Dendritic cell treated with granulocyte-macrophage colony-stimulating factor and Interleukin-4, amounts not matched to agents 40 ng/mL and 50 ng/mL, for 4 days (primary cell): ENCODE measurements around the gene SLC25A39.
"Not testable (repeated sequence)": the region's sequence is repeated elsewhere in the genome, so short reads cannot be mapped to it uniquely, and the experiment has no call there.

Experiments used
- H3K27ac Mint-ChIP-seq: one replicate; pipeline ENCODE4 v1.8.0; 2022; ENCODE audit warnings: mild to moderate bottlenecking, mixed read lengths
- H3K27me3 Mint-ChIP-seq: one replicate; pipeline ENCODE4 v1.8.0; 2022; ENCODE audit warnings: mild to moderate bottlenecking, mixed read lengths
- H3K36me3 Mint-ChIP-seq: one replicate; pipeline ENCODE4 v1.8.0; 2022; ENCODE audit warnings: low read depth, mixed read lengths
- H3K4me1 Mint-ChIP-seq: one replicate; pipeline ENCODE4 v1.8.0; 2022; ENCODE audit warnings: low read depth, mixed read lengths
- H3K4me3 Mint-ChIP-seq: one replicate; pipeline ENCODE4 v1.8.0; 2022; ENCODE audit warnings: mild to moderate bottlenecking, moderate library complexity, mixed read lengths
- H3K9me3 Mint-ChIP-seq: one replicate; pipeline ENCODE4 v1.8.0; 2022; ENCODE audit warnings: mixed read lengths
- intact Hi-C: fragments of 100-400 bp; cut with micrococcal nuclease; formaldehyde crosslinking; loops from one replicate; pipeline ENCODE4 v1.15.0; 2022

The SLC25A39 gene

GRCh38 chr17:44348988-44349364 lies 24.4 kb upstream of the SLC25A39 start:
- Mint-ChIP-seq H3K27ac (peak overlapping the region; percentile 98), H3K9me3 (no peaks in the 10 kb centered on the region), H3K27me3 (no peaks in the 10 kb centered on the region), H3K36me3 (peaks cover 69% of the 10 kb centered on the region), H3K4me3 (peak overlapping the region; percentile 67), H3K4me1 (peaks cover 91% of the 10 kb centered on the region)
- intact Hi-C loops = loop anchor here (5.0 kb wide), 1 partner anchor 132 kb away; the partner anchor contains the start of gene UBTF

- intact Hi-C loops = loop anchor here (5.0 kb wide), 1 partner anchor 131 kb away; the partner anchor contains the start of gene UBTF
- Mint-ChIP-seq H3K36me3 (peaks cover 68% of the 10 kb centered on the region), H3K27me3 (no peaks in the 10 kb centered on the region), H3K27ac (peak overlapping the region; percentile 98), H3K4me3 (peak overlapping the region; percentile 67), H3K9me3 (no peaks in the 10 kb centered on the region), H3K4me1 (peaks cover 96% of the 10 kb centered on the region)
Observed at GRCh38 chr17:44348234-44348987, 23.8 kb upstream of the SLC25A39 start.

GRCh38 chr17:44347206-44348055 lies 22.8 kb upstream of the SLC25A39 start:
- intact Hi-C loops = loop anchor here (5.0 kb wide), 1 partner anchor 130 kb away; the partner anchor contains the start of gene UBTF
- Mint-ChIP-seq H3K27ac (peak overlapping the region; percentile 98), H3K4me3 (peak overlapping the region; percentile 98), H3K4me1 (peaks cover 87% of the 10 kb centered on the region), H3K36me3 (peaks cover 59% of the 10 kb centered on the region)
- not testable (repeated sequence) for H3K9me3 Mint-ChIP-seq, H3K27me3 Mint-ChIP-seq

- Mint-ChIP-seq H3K36me3 (peaks cover 47% of the 10 kb centered on the region), H3K4me1 (peaks cover 76% of the 10 kb centered on the region), H3K27me3 (no peaks in the 10 kb centered on the region), H3K27ac (peak overlapping the region; percentile 98), H3K9me3 (no peaks in the 10 kb centered on the region), H3K4me3 (peak overlapping the region; percentile 98)
- intact Hi-C loops = loop anchor here (5.0 kb wide), 1 partner anchor 129 kb away; the partner anchor contains the start of gene UBTF
Observed at GRCh38 chr17:44346064-44346844, 21.6 kb upstream of the SLC25A39 start.

- Mint-ChIP-seq H3K4me3 (peak overlapping the region; percentile 98), H3K9me3 (no peaks in the 10 kb centered on the region), H3K27ac (peak overlapping the region; percentile 98), H3K36me3 (peaks cover 40% of the 10 kb centered on the region), H3K4me1 (peaks cover 77% of the 10 kb centered on the region), H3K27me3 (no peaks in the 10 kb centered on the region)
- intact Hi-C loops = loop anchor here (2.0 to 5.0 kb wide), 2 partner anchors 15 to 128 kb away; partner anchors contain the start of gene UBTF
Observed at GRCh38 chr17:44345454-44346026, 20.9 kb upstream of the SLC25A39 start.

- H3K27me3 Mint-ChIP-seq = no peaks in the 10 kb centered on the region
- H3K4me1 Mint-ChIP-seq = peaks cover 77% of the 10 kb centered on the region
- peak within 1 kb of the TSS; percentile 98 for H3K27ac Mint-ChIP-seq
- peak within 1 kb of the TSS; percentile 98 for H3K4me3 Mint-ChIP-seq
- H3K36me3 Mint-ChIP-seq = peaks cover 34% of the 10 kb centered on the region
- intact Hi-C loops = loop anchor here (2.0 to 5.0 kb wide), 2 partner anchors 14 to 128 kb away; partner anchors contain the start of gene UBTF
- no peaks in the 10 kb centered on the region for H3K9me3 Mint-ChIP-seq
Observed at GRCh38 chr17:44344939-44345453, 20.4 kb upstream of the SLC25A39 start, which contains the start of gene GRN. GRN (plus strand) TSS chr17:44345302; CDS start chr17:44349165, 3,863 bp downstream.

- H3K9me3 Mint-ChIP-seq = no peaks in the 10 kb centered on the region
- H3K27me3 Mint-ChIP-seq = no peaks in the 10 kb centered on the region
- intact Hi-C loops = loop anchor here (2.0 kb wide), 1 partner anchor 13 kb away; no protein-coding TSS in a partner anchor
- H3K4me3 Mint-ChIP-seq = no peak overlapping the region
- H3K27ac Mint-ChIP-seq = peak overlapping the region; percentile 98
- peaks cover 69% of the 10 kb centered on the region for H3K4me1 Mint-ChIP-seq
- peaks cover 21% of the 10 kb centered on the region for H3K36me3 Mint-ChIP-seq
Observed at GRCh38 chr17:44343510-44344209, 19.0 kb upstream of the SLC25A39 start.

GRCh38 chr17:44340553-44340952 lies 15.9 kb upstream of the SLC25A39 start:
- H3K27ac Mint-ChIP-seq = peak overlapping the region; percentile 70
- H3K4me3 Mint-ChIP-seq, H3K36me3 Mint-ChIP-seq, H3K27me3 Mint-ChIP-seq, intact Hi-C loops, H3K9me3 Mint-ChIP-seq: not testable (repeated sequence)
- peaks cover 61% of the 10 kb centered on the region for H3K4me1 Mint-ChIP-seq

- H3K27ac Mint-ChIP-seq = peak overlapping the region; percentile 18
- H3K4me1 Mint-ChIP-seq = peaks cover 62% of the 10 kb centered on the region
- H3K36me3 Mint-ChIP-seq = no peaks in the 10 kb centered on the region
- no peaks in the 10 kb centered on the region for H3K27me3 Mint-ChIP-seq
- no peaks in the 10 kb centered on the region for H3K9me3 Mint-ChIP-seq
- intact Hi-C loops = no loop called here
- no peak overlapping the region for H3K4me3 Mint-ChIP-seq
Observed at GRCh38 chr17:44338702-44339101, 14.1 kb upstream of the SLC25A39 start.

- intact Hi-C loops = no loop called here
- Mint-ChIP-seq H3K36me3 (no peaks in the 10 kb centered on the region), H3K4me3 (no peak overlapping the region), H3K27me3 (no peaks in the 10 kb centered on the region), H3K27ac (peak overlapping the region; percentile 90), H3K4me1 (peaks cover 78% of the 10 kb centered on the region), H3K9me3 (no peaks in the 10 kb centered on the region)
Observed at GRCh38 chr17:44335968-44336367, 11.3 kb upstream of the SLC25A39 start.

- no peaks in the 10 kb centered on the region for H3K9me3 Mint-ChIP-seq
Observed at GRCh38 chr17:44335564-44335963, 10.9 kb upstream of the SLC25A39 start.

GRCh38 chr17:44334727-44335126 lies 10.1 kb upstream of the SLC25A39 start:
- no peaks in the 10 kb centered on the region for H3K27me3 Mint-ChIP-seq
- peaks cover 66% of the 10 kb centered on the region for H3K4me1 Mint-ChIP-seq
- intact Hi-C loops = no loop called here

More at GRCh38 chr17:44335564-44335963, 10.9 kb upstream of the SLC25A39 start:
- H3K27ac Mint-ChIP-seq = peak overlapping the region; percentile 90
- H3K4me3 Mint-ChIP-seq = no peak overlapping the region
- no peaks in the 10 kb centered on the region for H3K36me3 Mint-ChIP-seq
- peaks cover 75% of the 10 kb centered on the region for H3K4me1 Mint-ChIP-seq
- intact Hi-C loops = no loop called here
- H3K27me3 Mint-ChIP-seq = no peaks in the 10 kb centered on the region

More at GRCh38 chr17:44334727-44335126, 10.1 kb upstream of the SLC25A39 start:
- H3K36me3 Mint-ChIP-seq = no peaks in the 10 kb centered on the region
- peak overlapping the region; percentile 90 for H3K27ac Mint-ChIP-seq
- H3K9me3 Mint-ChIP-seq = no peaks in the 10 kb centered on the region
- H3K4me3 Mint-ChIP-seq = no peak overlapping the region
